Measurements from ENCODE around the gene PIP4K2C.

Gene PIP4K2C

DNA sequence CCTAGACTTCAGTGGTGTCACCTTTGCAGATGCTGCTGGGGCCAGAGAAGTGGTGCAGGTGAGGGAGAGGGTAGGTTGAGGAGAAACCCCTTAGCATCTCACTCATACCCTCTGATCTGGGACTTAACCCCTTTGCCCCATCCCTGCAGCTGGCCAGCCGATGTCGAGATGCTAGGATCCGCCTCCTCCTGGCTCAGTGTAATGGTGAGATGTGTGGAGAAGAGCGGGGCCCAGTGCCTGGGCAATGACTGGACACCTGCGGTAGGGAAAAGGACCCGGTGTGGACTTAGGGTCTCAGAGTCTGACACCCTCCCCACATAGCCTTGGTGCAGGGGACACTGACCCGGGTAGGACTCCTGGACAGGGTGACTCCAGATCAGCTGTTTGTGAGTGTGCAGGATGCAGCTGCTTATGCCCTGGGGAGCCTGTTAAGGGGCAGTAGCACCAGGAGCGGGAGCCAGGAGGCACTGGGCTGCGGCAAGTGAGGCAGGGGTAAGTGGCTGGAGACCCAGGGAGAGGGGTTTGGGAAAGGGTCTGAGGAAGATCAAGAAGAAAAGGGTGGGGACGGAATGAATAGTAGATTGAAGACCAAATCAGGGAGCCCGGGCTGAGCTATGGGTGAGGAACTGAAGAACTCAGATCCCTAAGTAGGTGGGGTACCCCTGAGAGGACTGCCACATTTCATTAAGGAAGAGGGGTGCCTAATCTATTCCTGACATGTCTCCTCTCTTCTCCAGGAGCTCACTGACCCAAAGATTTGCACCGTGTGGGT lies 34.5 kb downstream of the PIP4K2C start:
- TF ChIP-seq GATA2 (IDR thresholded peaks at IDR 0.05; ENCODE audit: low read depth, low read length), result no peak
- TF ChIP-seq GATA3 (IDR thresholded peaks at IDR 0.05; ENCODE audit: low read depth, low read length), result no peak

DNA sequence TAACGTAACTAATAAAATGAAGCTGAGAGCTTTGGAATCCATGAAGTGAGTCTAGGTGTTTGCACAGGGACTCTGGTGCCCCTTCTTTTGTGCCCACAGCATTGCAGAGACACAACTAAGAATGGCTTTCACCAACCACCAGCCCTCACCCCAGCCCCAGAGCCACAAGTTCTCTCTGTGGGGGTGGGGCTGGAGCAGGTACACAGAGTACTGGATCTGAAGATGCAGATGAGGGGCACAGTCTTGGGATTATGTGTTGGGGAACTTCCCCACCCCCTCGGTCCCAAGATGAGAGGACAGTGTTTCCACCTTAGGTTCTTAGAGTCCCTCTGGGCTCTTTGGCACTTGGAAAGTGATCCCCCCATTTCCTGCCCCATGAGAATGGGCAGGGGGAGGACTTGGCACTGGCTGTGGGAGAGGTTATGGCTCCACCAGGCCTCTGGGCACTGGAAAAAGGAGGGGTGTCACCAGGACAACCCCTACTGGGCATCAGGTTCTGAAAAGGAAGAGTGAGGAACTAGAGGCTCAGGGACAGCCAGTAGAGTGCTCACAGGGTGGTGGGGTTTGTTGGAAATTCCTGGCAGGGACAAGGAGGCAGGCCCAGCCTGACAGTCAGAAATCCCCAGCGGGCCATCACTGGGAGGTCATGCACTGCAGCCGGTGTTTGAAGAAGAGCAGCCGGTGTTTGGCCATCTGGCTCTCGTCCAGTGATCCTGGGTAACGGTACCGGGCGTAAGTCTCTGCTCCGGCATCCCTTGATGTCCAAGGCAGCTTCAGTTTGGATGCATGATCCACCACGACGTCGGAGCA lies 35.3 kb downstream of the PIP4K2C start:
- TF ChIP-seq GATA3 (IDR thresholded peaks at IDR 0.05; ENCODE audit: low read depth, low read length), result no peak
- TF ChIP-seq GATA2 (IDR thresholded peaks at IDR 0.05; ENCODE audit: low read depth, low read length), result no peak

DNA sequence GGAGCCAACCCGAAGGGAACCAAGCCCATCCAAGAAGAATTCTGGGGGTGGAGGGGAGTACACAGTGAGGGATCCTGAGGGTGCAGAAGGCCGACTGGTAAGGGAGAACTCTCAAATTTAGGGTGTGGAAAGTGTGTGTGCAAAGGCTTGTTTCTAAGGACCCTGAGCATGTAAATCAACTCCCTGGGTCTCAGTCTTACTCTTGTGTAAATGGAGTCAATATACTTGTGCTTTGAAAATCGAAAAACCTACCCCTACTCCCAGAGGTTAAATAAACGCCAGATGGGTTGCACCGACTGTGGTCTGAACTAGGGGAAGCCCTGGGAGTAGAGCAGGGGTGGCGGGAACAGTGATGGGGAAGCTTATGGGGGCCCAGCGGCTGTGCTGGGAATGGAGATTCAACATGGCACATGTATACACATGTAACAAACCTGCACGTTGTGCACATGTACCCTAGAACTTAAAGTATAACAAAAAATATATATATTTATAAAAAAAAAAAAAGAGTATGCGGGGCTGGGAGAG lies 36.0 kb downstream of the PIP4K2C start:
- no peak for TF ChIP-seq GATA3 (IDR thresholded peaks at IDR 0.05; ENCODE audit: low read depth, low read length)
- TF ChIP-seq GATA2 (IDR thresholded peaks at IDR 0.05; ENCODE audit: low read depth, low read length), result no peak

DNA sequence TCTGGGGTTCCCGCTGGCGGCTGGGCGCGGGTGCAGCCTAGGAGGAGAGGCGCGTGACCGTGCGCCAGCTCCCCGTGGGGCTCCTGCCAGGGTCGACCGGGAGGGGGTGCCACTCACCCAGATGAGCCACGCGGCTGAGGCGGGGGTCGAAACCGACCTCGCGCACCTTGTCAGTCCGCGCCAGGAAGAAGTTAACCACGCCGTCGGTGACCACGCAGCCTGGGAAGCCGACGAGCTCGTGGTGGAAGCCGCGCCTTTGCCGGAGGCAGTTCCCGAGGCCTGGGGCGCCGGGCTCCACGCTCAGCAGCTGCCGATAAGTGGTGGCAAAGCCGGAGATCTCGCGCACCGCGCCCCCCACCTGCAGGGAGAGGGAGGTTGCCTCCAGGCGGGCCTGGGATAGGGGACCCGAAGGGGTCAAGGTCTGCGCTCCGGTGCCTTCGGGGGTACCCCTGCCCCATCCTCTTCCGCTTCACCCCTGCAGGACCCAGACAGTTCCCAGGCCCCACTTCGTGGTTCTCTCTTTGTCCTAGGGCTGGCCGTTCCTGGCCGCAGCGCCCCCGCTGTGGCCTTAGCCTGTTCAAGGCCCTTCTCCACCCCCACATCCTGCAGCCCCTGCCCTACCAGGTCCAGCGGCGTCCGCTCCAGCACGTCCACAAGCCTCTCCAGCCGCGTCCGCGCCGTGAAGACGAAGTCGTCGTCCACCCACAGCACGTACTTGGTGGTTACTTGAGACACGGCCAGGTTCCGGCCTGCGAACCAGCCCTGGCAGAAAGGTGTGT lies 36.7 kb downstream of the PIP4K2C start:
- TF ChIP-seq GATA2 (IDR thresholded peaks at IDR 0.05; ENCODE audit: low read depth, low read length), result no peak
- no peak for TF ChIP-seq GATA3 (IDR thresholded peaks at IDR 0.05; ENCODE audit: low read depth, low read length)

DNA sequence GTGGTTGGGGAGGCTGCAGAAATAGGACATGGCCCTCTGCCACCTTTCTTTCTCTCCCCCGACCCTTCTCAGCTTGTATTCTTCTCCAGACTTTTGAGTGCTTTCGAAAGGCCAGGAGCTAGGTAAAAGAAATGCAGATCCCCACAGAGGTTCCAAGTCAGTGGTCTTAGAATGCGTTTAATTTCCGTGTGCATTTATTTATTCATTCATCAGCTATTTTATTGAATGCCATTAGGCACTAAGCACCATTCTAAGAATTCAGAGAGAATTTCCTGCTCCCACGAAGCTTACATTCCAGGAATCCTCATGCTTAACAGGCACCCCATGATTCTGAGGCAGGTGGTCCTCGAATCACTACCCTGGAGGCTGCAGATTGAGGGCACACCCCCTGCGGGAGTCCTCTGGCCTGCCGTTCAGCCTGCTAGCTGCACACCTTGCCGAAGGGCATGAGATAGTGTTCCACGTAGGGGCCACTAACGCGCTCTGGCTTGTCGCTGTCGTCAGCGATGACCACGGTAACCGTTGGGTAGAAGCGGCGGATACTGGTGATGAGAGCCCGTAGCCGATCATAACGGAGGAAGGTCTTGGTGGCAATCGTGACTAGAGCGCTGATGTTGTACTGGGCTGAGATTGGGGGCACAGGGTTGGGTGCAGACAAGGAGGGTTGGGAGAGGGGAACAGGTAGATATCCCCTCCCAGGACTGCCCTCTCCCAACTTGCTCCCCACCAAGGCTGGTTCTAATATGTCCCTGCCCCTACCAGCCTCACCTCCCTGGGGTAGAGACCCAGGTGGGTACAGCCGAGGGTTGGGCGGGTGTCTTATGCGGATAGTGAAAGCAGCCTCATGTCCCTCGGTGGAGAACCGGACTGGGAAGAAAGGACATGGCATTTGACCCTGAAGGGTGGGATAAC lies 37.5 kb downstream of the PIP4K2C start:
- TF ChIP-seq GATA2 (IDR thresholded peaks at IDR 0.05; ENCODE audit: low read depth, low read length) (no peak), GATA3 (IDR thresholded peaks at IDR 0.05; ENCODE audit: low read depth, low read length) (no peak)

DNA sequence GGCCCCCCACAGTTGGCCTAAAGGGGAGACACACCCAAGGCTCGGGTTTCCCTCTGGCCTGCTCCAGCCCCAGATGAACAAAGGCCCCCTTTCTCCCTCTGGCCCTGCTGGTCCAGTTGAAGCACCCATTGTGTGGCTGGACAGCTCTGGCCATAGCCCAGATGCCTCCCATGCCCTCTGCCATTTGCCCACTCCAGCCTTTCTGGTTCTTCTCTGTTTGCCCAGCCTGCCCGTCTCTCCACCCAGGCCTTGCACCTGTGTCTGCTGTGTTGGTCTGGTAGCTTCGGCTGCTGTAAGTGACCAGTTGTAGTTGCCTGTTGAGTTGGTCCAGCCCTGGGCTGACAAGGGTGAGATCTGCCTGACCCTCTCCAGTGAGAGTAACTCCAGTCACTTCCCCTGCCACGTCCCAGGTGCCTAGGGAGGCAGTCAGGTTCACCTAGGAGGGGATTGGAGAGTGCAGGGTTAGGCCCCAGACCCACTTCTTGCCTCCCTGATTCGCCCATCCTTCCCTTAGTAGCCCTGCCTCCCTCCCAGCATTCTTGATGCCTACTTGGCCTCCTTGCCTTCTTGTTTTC lies 39.0 kb downstream of the PIP4K2C start:
- TF ChIP-seq GATA3 (IDR thresholded peaks at IDR 0.05; ENCODE audit: low read depth, low read length) (no peak), GATA2 (IDR thresholded peaks at IDR 0.05; ENCODE audit: low read depth, low read length) (no peak)

DNA sequence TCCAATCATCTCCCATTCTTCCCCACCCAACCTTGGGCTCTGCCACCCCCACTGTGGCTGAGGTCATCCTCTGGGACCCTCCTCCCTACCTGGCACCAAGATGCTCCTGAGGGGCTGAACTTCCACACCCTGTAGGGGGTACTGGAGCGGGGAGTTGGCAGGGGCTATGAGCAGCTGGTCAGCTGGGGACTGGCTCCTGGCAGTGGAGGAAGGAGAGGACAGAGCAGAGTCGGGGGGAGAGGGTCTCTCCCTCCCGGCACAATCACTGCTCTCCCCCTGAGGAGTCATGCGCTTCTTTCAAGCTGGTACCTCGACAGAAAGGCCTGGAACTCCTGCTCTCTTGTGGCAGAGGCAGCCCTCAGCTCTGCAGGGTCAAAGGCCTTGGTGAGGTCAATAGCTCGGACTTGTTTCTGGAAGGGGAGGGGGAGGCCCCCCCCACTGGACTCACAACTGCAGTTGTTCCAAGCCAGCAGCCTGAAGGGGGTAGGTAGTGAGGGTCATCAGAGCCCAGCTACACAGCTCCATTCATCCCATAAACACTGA lies 40.0 kb downstream of the PIP4K2C start:
- no peak for TF ChIP-seq GATA3 (IDR thresholded peaks at IDR 0.05; ENCODE audit: low read depth, low read length)
- no peak for TF ChIP-seq GATA2 (IDR thresholded peaks at IDR 0.05; ENCODE audit: low read depth, low read length)

DNA sequence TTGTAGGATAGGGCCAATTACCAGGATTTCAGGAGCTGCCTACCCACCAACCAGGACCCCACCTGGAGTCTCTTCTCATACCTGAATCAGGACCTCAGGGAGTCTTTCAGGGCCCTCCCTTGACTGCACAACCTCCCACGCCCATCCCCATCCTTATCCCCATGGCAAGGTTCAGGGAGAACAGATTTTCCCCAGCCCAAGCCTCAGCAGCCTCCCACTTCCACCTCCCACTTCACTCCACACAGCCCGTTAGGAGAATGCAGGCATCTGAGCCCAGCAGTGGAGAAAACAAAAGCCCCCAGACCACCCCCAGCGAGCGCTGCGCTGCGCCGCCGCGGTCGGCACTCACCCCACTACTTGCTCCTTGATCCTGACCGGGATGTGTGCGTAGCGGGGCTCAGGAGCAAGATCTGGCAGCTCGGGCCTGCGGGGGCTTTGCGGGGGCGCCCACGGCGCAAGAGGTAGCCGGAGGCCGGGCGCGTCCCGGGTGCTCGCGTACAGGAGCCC lies 40.6 kb downstream of the PIP4K2C start:
- TF ChIP-seq GATA2 (IDR thresholded peaks at IDR 0.05; ENCODE audit: low read depth, low read length) (no peak), GATA3 (IDR thresholded peaks at IDR 0.05; ENCODE audit: low read depth, low read length) (no peak)

DNA sequence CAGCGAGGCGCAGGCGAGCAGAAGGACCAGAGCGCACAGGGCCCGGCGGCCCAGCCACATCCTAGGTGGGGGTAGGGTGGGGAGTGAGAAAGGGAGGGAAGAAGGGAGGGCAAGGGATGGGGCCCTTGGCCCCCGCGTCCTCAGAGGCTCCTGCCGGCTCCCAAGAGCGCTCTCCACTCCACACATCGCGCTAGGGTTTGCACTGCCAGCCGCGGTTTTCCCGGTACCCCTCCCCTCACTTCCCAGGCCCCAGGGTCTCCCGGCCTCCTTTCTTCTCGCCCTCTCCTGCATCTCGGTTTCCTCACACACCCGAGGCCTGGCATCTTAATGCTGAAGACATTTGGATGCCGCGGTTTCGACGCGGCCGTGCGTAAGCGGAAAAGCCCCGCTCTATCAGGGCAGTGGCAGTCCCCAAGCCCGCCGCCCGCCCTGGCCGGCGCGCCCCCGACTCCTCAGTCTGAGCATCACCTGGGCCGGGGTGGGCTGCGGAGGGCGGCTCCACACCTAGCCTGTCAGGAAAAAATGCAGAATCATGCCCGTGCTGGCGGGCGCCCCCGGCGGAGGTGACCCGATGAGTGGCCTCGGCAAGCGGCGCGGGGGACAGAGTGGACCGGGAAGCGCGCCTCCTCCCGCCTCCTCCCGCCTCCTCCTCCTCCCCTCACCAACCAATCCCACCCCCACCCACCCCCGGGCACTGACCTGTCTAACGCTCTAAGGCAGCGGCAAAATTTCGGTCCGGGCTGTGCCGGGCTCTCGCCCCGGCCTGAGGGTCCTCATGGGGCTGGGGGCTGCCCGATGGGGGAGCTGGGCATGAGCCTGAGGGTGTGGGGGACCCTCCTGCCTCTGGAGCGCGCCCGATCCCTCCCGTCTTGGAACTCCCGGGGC lies 41.3 kb downstream of the PIP4K2C start:
- TF ChIP-seq GATA3 (IDR thresholded peaks at IDR 0.05; ENCODE audit: low read depth, low read length) (no peak), GATA2 (IDR thresholded peaks at IDR 0.05; ENCODE audit: low read depth, low read length) (no peak)

DNA sequence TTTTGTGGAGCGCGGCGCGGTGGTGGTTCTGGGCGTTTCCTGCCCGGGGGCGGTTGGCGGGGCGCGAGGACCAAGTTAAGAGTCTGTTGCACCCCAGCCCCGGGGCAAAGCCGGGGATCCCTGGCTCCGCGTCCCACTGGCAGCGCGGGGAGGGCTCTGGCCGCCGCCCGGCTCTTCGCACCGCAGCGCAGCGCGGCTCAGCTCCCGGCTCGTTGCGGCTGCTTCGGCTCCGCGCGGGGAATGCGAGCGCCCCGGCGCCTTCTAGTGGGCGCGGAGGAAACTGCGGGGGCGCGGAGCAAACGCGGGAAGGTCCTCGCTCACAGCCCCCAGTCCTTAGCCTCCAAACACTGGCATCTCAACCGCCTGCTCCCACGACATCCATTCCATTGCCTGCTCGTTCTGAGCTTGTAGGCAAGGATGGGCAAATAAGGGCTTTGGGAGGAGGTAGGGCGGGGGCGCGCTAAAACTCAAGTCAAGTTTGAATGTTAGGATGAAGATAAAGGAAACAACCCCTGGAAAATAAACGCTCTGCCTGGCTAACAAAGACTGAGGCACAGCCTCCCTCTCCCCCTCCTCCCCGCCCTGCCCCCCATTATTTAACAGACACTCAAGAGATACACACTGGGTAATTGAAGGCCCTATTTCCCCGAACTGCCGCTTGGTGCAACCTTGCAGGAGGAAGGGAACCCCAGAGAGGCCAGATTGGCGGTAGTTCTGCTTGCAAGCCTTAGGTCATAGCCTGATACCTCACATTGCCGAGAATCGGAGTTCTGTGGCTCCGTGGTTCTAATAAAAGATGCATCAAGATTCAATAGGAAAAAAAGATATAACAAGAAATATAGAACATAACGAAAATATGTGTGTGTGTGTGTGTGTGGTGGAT lies 42.2 kb downstream of the PIP4K2C start, which contains the start of gene B4GALNT1:
Gene B4GALNT1, minus strand, starts transcription at position 244 of the 883 bp plus-strand sequence. CDS start 1,069 bp downstream, outside the sequence.
- TF ChIP-seq GATA2 (IDR thresholded peaks at IDR 0.05; ENCODE audit: low read depth, low read length) (no peak), GATA3 (IDR thresholded peaks at IDR 0.05; ENCODE audit: low read depth, low read length) (no peak)

Data from SH-SY5Y (cell line).